KMS-11 (cell line): ENCODE measurements around the gene FGD6.

Experiments
- H2AFZ ChIP-seq: fragments of 200-600 bp; sonication (generic); 2 replicates; pipeline ENCODE4 v1.6.1; 2016; ENCODE audit warnings: antibody characterized with exemption, mixed run types, low read depth
- H3K27ac ChIP-seq: fragments of 200-600 bp; sonication (generic); 2 replicates; pipeline ENCODE4 v1.6.1; 2016; ENCODE audit warnings: mild to moderate bottlenecking, mixed run types
- H3K27me3 ChIP-seq: fragments of 200-600 bp; sonication (generic); 2 replicates; pipeline ENCODE4 v1.6.1; 2017; ENCODE audit warnings: mild to moderate bottlenecking, low read depth, mixed run types, moderate library complexity; ENCODE audit not compliant: insufficient read depth
- H3K36me3 ChIP-seq: fragments of 200-600 bp; sonication (generic); 2 replicates; pipeline ENCODE4 v1.6.1; 2017; ENCODE audit warnings: mild to moderate bottlenecking, mixed run types; ENCODE audit not compliant: insufficient read depth
- H3K4me1 ChIP-seq: fragments of 200-600 bp; sonication (generic); 2 replicates; pipeline ENCODE4 v1.6.1; 2016; ENCODE audit warnings: mild to moderate bottlenecking, low read depth, mixed run types; ENCODE audit not compliant: poor library complexity, severe bottlenecking
- H3K4me2 ChIP-seq: fragments of 200-600 bp; sonication (generic); 2 replicates; pipeline ENCODE4 v1.7.0; 2016; ENCODE audit warnings: mild to moderate bottlenecking, mixed run types
- H3K4me3 ChIP-seq: fragments of 200-600 bp; sonication (generic); IDR thresholded peaks from 2 replicates; pipeline ENCODE4 v1.6.1; 2017; ENCODE audit warnings: low read depth, low read length, mixed read lengths; ENCODE audit not compliant: insufficient read depth
- H3K79me2 ChIP-seq: fragments of 200-600 bp; sonication (generic); 2 replicates; pipeline ENCODE4 v1.6.1; 2016; ENCODE audit warnings: low read depth, mixed run types; ENCODE audit not compliant: insufficient read depth
- H3K9ac ChIP-seq: fragments of 200-600 bp; sonication (generic); 2 replicates; pipeline ENCODE4 v1.6.1; 2016; ENCODE audit warnings: mild to moderate bottlenecking, mixed run types
- H4K20me1 ChIP-seq: fragments of 200-600 bp; sonication (generic); 2 replicates; pipeline ENCODE4 v1.6.1; 2016; ENCODE audit warnings: mild to moderate bottlenecking, mixed run types; ENCODE audit not compliant: insufficient read depth
- CTCF ChIP-seq: fragments of 200-600 bp; sonication (generic); conservative IDR thresholded peaks from 2 replicates; pipeline ENCODE4 v1.6.1; 2017; ENCODE audit warnings: low read depth, mild to moderate bottlenecking, antibody characterized with exemption, low read length, moderate library complexity, mixed read lengths

Gene FGD6

GRCh38 chr12:95227818-95228356, 10.6 kb upstream of the FGD6 start:
- peaks cover 72% of the 10 kb centered on the region for H3K79me2 ChIP-seq
- no peak for TF ChIP-seq CTCF
- no peak overlapping the region for H3K27ac ChIP-seq
- no peaks in the 10 kb centered on the region for H3K36me3 ChIP-seq
- H3K4me2 ChIP-seq, result no peak overlapping the region
- no peak overlapping the region for H2AFZ ChIP-seq
- H4K20me1 ChIP-seq, result no peaks in the 10 kb centered on the region
- no peak overlapping the region for H3K9ac ChIP-seq
- peaks cover 16% of the 10 kb centered on the region for H3K4me1 ChIP-seq
- no peak overlapping the region for H3K4me3 ChIP-seq
- no peaks in the 10 kb centered on the region for H3K27me3 ChIP-seq

DNA sequence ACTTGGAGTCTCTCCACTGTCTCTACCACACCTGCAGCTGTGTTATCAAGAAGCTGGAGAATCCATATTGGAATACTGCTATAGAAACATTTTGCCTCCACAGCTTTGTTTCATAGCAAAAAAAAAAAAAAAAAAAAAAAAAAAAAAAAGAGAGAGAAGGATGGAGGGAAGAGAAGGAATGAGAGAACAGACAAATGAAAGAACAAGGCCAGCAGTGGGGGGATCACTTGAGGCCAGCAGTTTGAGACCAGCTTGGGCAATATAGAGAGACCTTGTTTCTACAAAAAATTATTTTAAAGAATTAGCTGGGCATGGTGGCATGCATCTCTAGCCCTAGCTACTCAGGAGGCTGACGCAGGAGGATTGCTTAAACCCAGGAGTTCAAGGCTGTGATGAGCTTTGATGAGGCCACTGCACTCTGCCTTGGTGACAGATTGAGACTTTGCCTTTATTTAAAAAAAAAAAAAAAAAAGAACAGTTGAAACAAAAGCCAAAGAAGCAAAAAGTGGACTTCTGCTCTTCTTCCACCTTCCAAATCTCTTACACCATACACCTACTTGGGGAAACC, 8.5 kb upstream of the FGD6 start:
- H3K79me2 ChIP-seq, result peaks cover 75% of the 10 kb centered on the region
- no peak overlapping the region for H3K4me2 ChIP-seq

DNA sequence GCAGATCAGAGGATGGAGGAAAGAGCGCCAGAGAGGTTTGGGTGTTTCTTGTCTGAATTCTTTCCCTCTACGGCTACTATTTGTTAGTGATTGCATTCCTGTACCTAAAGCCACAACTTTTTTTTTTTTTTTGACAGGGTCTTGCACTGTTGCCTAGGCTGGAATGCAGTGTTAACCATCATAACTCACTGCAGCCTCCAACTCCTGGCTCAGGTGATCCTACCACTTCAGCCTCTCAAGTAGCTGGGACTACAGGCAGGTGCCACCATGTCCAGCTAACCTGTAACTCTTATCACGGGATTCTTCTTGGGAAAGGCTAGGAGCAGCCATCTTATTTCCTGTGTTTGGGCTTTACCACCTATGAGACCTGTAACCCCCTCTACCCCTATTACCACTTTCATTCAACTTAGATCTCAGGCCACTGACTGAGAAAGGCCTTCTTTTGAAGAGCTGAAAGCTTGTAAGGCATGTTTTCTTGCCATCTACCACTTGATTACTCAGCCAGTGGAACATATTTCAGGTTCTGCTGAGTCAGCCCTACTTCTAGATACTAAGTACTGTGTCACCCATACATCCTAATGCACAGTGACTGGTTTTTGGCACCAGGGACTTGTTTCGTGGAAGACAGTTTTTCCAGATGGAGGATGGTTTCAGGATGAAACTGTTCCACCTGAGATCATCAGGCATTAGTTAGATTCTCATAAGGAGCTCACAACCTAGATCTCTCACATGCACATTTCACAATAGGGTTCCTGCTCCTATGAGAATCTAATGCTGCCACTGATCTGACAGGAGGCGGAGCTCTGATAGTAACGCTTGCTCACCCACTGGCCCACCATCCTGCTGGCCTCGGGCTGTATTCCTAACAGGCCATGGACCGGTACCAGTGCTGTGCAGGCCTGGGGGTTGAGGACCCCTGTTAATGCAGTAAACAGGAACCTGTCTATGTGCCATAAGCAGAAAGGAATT, 7.2 kb upstream of the FGD6 start:
- H2AFZ ChIP-seq, result no peak overlapping the region

More for the DNA sequence above, 8.5 kb upstream of the FGD6 start:
- Histone ChIP-seq H4K20me1 (no peaks in the 10 kb centered on the region), H2AFZ (no peak overlapping the region), H3K4me1 (peaks cover 20% of the 10 kb centered on the region), H3K27ac (no peak overlapping the region), H3K36me3 (no peaks in the 10 kb centered on the region), H3K27me3 (no peaks in the 10 kb centered on the region), H3K9ac (no peak overlapping the region), H3K4me3 (no peak overlapping the region)
- TF ChIP-seq CTCF, result no peak

DNA sequence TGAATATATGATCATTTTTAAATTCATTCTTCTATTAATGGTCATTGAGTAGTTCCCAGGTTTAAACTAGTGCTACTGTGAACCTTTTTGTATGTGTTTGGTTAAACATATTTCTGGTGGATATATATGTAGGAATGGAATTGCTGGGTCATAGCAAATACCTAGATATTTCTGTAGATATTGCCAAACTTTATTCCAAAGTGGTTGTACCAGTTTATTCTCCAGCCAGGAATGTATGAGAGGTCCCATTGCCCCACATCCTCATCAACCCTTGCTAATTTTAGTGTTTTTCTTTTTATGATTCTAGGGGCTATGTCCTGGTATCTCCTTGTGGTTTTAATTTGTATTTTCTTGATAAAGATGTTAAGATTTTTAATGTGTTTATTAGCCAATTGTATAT, 3.5 kb upstream of the FGD6 start:
- no peak for TF ChIP-seq CTCF
- Histone ChIP-seq H3K4me1 (peaks cover 41% of the 10 kb centered on the region), H3K4me3 (no peak overlapping the region)

More for the DNA sequence above, 7.2 kb upstream of the FGD6 start:
- no peaks in the 10 kb centered on the region for H3K27me3 ChIP-seq
- no peaks in the 10 kb centered on the region for H4K20me1 ChIP-seq
- H3K4me2 ChIP-seq, result no peak overlapping the region
- H3K27ac ChIP-seq, result no peak overlapping the region
- H3K4me1 ChIP-seq, result peaks cover 28% of the 10 kb centered on the region
- peaks cover 77% of the 10 kb centered on the region for H3K79me2 ChIP-seq
- TF ChIP-seq CTCF, result no peak
- no peaks in the 10 kb centered on the region for H3K36me3 ChIP-seq
- no peak overlapping the region for H3K9ac ChIP-seq
- H3K4me3 ChIP-seq, result no peak overlapping the region

More for the DNA sequence above, 3.5 kb upstream of the FGD6 start:
- no peak overlapping the region for H3K9ac ChIP-seq
- no peak overlapping the region for H3K27ac ChIP-seq
- no peaks in the 10 kb centered on the region for H3K27me3 ChIP-seq
- no peak overlapping the region for H3K4me2 ChIP-seq
- peaks cover 73% of the 10 kb centered on the region for H3K79me2 ChIP-seq
- no peaks in the 10 kb centered on the region for H3K36me3 ChIP-seq
- no peaks in the 10 kb centered on the region for H4K20me1 ChIP-seq
- no peak overlapping the region for H2AFZ ChIP-seq
